Fibroblast of the aortic adventitia (primary cell): ENCODE data around the gene KCNT1. TPM values are rescaled to one million over a fixed set of nuclear protein-coding genes. Genes with fewer than 3 reads are reported as not detected.

Experiments used
- DNase-seq: peaks from one replicate; pipeline ENCODE4 v3.0.0-alpha.2; 2010; ENCODE audit warnings: low read depth
- H3K4me3 ChIP-seq: 2 replicates; pipeline ENCODE4 v1.5.1; 2011; ENCODE audit warnings: low read depth, mild to moderate bottlenecking, control low read depth, low read length, moderate library complexity
- CTCF ChIP-seq: IDR thresholded peaks from 2 replicates; pipeline ENCODE4 v1.5.1; 2011; ENCODE audit warnings: mild to moderate bottlenecking, low read length, control low read depth, inconsistent platforms; ENCODE audit not compliant: insufficient read depth
- total RNA-seq: library from RNA; depleted of rRNA; stranded (reverse); fragments of >200 nt; gene quantifications from 2 replicates; pipeline ENCODE4 v1.2.3, GENCODE V29; 2012; ENCODE audit warnings: low replicate concordance

Gene KCNT1
- total RNA-seq, 1 donor: not detected

GRCh38 chr9:135813671-135814290 lies 111.8 kb downstream of the KCNT1 start:
- H3K4me3 ChIP-seq: no peak overlapping the region
- no peak for TF ChIP-seq CTCF
- no peak for DNase-seq

- no peak for DNase-seq
- H3K4me3 ChIP-seq: no peak overlapping the region
- TF ChIP-seq CTCF: no peak
Observed at GRCh38 chr9:135814421-135815095, 112.6 kb downstream of the KCNT1 start.

- DNase-seq: no peak
Observed at GRCh38 chr9:135815413-135815812, 113.4 kb downstream of the KCNT1 start.

GRCh38 chr9:135815830-135816650 lies 114.1 kb downstream of the KCNT1 start:
- TF ChIP-seq CTCF: no peak
- DNase-seq: no peak
- H3K4me3 ChIP-seq: no peak overlapping the region

More at GRCh38 chr9:135815413-135815812, 113.4 kb downstream of the KCNT1 start:
- H3K4me3 ChIP-seq: no peak overlapping the region
- no peak for TF ChIP-seq CTCF

- H3K4me3 ChIP-seq: no peak overlapping the region
- DNase-seq: no peak
- no peak for TF ChIP-seq CTCF
Observed at GRCh38 chr9:135816651-135816970, 114.6 kb downstream of the KCNT1 start.

GRCh38 chr9:135817951-135818717 lies 116.1 kb downstream of the KCNT1 start:
- no peak for TF ChIP-seq CTCF
- H3K4me3 ChIP-seq: no peak overlapping the region
- DNase-seq: no peak
